Ovary (tissue), 9 donors: ENCODE measurements around the gene TRPT1. TPM values are rescaled to one million over a fixed set of nuclear protein-coding genes. Genes with fewer than 3 reads are reported as not detected.

Experiments
- DNase-seq, 5 donors: peaks; one replicate each; pipeline ENCODE4 v3.0.0-alpha.2; 2019 to 2020
- H3K27ac ChIP-seq, 2 donors: fragments of 200-600 bp; one replicate each; pipeline versions ENCODE4 v1.5.1 to v1.8.0; 2019 to 2022
- H3K27me3 ChIP-seq: fragments of 200-600 bp; one replicate; pipeline ENCODE4 v1.8.0; 2022
- H3K36me3 ChIP-seq: fragments of 200-600 bp; sonication (generic); one replicate; pipeline ENCODE4 v1.5.1; 2019
- H3K4me1 ChIP-seq: one replicate; pipeline ENCODE4 v1.8.1; 2013; ENCODE audit warnings: mild to moderate bottlenecking, moderate library complexity; ENCODE audit not compliant: insufficient read depth
- H3K4me3 ChIP-seq: fragments of 200-600 bp; sonication (generic); one replicate; pipeline ENCODE4 v1.5.1; 2017
- H3K9me3 ChIP-seq, 2 donors: fragments of 200-600 bp in 1 of 2; sonication (generic) in 1 of 2; one replicate each; pipeline versions ENCODE4 v1.5.1 to v1.8.1; 2013 to 2019; ENCODE audit warnings: mild to moderate bottlenecking in 1 of 2, moderate library complexity in 1 of 2
- EP300 ChIP-seq: sonication (generic); formaldehyde crosslinking; IDR thresholded peaks from one replicate; pipeline ENCODE4 v1.6.1; 2017; ENCODE audit warnings: antibody characterized with exemption
- POLR2A ChIP-seq: fragments of 450-650 bp; IDR thresholded peaks from one replicate; pipeline ENCODE4 v1.6.1; 2017; ENCODE audit warnings: antibody characterized with exemption, mild to moderate bottlenecking, moderate library complexity
- WGBS, 3 donors: extraction: QIAGEN DNeasy Blood & Tissue Kit in 1 of 3; methylation state at CpG; one replicate each; pipeline versions ENCODE4 v1.1.5 to v1.1.7; 2013 to 2017; 5-methylcytosine and 5-hydroxymethylcytosine counted together
- intact Hi-C, 4 donors: fragments of 100-400 bp; cut with DNase I; formaldehyde crosslinking; loops; one replicate each; pipeline versions ENCODE4 v1.11.0 to v1.15.1; 2022 to 2023
- polyA plus RNA-seq, 2 donors: library from polyadenylated mRNA; stranded (reverse); fragments of 200-250 nt in 1 of 2; fragments of 350-450 nt in 1 of 2; fragmentation: Illumina TruSeq in 1 of 2; extraction: RNeasy Lipid Tissue Mini Kit (QIAGEN cat#74804) in 1 of 2; gene quantifications; one replicate each; pipeline ENCODE4 v1.2.3, GENCODE V29; 2013 to 2014
- total RNA-seq, 7 donors: library from RNA; depleted of rRNA in 2 of 7; stranded (reverse); fragments of >200 nt in 2 of 7; fragmentation: NEBNext Ultra II Directional in 3 of 7; extraction: Animal tissue kit (Norgen Biotek cat#: 25700) in 3 of 7; gene quantifications; one replicate each; pipeline versions ENCODE4 v1.1.0 to v1.2.4, GENCODE V29; 2016 to 2023
- TF ChIP-seq, protein P1 (sequence below), 3 donors: fragments of 450-650 bp in 2 of 3; fragments of 200-600 bp in 1 of 3; IDR thresholded peaks; one replicate each; pipeline versions ENCODE4 v1.5.1 to v1.8.0; 2016 to 2022; ENCODE audit warnings: antibody characterized with exemption in 3 of 3, mild to moderate bottlenecking in 1 of 3
- donor health status: DM: no; HTN: no; CAD: no; lungs with moderate emphysema.
- donor health status: DM: no; HTN: no; CAD: no.
- donor health status: Bipolar disorder and iron deficiency.
- donor health status: DM: yes; HTN: yes; CAD: no.
- donor health status: DM: no; HTN: no; CAD: no.
- donor health status: DM: yes; HTN: yes; CAD: no.

Gene TRPT1
- total and polyA plus RNA-seq, 9 donors: 16.6 to 41.4 (median 32.6) TPM

GRCh38 chr11:64254326-64254725 is 28.3 kb upstream of the TRPT1 start:
- TF ChIP-seq POLR2A (no peak), EP300 (no peak)
- TF ChIP-seq, protein P1, sequence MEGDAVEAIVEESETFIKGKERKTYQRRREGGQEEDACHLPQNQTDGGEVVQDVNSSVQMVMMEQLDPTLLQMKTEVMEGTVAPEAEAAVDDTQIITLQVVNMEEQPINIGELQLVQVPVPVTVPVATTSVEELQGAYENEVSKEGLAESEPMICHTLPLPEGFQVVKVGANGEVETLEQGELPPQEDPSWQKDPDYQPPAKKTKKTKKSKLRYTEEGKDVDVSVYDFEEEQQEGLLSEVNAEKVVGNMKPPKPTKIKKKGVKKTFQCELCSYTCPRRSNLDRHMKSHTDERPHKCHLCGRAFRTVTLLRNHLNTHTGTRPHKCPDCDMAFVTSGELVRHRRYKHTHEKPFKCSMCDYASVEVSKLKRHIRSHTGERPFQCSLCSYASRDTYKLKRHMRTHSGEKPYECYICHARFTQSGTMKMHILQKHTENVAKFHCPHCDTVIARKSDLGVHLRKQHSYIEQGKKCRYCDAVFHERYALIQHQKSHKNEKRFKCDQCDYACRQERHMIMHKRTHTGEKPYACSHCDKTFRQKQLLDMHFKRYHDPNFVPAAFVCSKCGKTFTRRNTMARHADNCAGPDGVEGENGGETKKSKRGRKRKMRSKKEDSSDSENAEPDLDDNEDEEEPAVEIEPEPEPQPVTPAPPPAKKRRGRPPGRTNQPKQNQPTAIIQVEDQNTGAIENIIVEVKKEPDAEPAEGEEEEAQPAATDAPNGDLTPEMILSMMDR (IDR thresholded peaks at IDR 0.05): no peak
- no peaks in the 10 kb centered on the region for H3K27me3 ChIP-seq
- H3K9me3 ChIP-seq: no peaks in the 10 kb centered on the region
- WGBS, 3 donors: 79 to 83% (median 82%) methylated on average over 7 of the region's 7 CpGs
- H3K4me1 ChIP-seq: peaks cover 10% of the 10 kb centered on the region
- H3K36me3 ChIP-seq: no peaks in the 10 kb centered on the region
- intact Hi-C loops: loop anchor here in 1 of 4 donors (5.0 kb wide), 1 partner anchor 52 kb away; no protein-coding TSS in a partner anchor
- H3K27ac ChIP-seq: no peak overlapping the region
- no peak overlapping the region for H3K4me3 ChIP-seq
- DNase-seq: no peak

DNA sequence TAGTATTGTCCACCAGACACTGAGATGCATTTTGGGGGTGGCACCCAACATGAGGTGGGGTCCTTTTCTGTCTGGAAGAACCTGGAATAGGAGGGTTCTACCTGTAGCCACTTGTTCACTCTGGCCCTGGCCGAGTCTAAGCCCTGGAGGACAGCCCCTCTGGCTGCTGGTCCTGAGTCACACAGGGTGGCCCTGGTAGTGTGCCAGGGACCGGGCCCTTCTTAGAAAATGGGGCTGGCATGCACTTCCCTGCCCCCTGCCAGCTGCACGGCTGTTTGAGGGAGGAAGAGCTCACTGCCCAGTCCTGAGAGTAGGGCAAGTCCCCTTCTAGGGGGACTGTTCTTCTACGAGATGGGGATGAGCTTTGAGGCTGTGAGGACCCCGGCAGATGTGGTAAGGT is 27.5 kb upstream of the TRPT1 start:
- Histone ChIP-seq H3K4me1 (peaks cover 10% of the 10 kb centered on the region), H3K9me3 (no peaks in the 10 kb centered on the region), H3K4me3 (no peak overlapping the region), H3K27me3 (no peaks in the 10 kb centered on the region), H3K27ac (no peak overlapping the region), H3K36me3 (no peaks in the 10 kb centered on the region)
- TF ChIP-seq POLR2A: no peak
- no peak for TF ChIP-seq EP300
- TF ChIP-seq, protein P1 (IDR thresholded peaks at IDR 0.05): no peak
- no peak for DNase-seq
- intact Hi-C loops: loop anchor here in 1 of 4 donors (5.0 kb wide), 1 partner anchor 51 kb away; no protein-coding TSS in a partner anchor
- 57 to 73% (median 63%) methylated on average over 5 of the region's 5 CpGs for WGBS, 3 donors

DNA sequence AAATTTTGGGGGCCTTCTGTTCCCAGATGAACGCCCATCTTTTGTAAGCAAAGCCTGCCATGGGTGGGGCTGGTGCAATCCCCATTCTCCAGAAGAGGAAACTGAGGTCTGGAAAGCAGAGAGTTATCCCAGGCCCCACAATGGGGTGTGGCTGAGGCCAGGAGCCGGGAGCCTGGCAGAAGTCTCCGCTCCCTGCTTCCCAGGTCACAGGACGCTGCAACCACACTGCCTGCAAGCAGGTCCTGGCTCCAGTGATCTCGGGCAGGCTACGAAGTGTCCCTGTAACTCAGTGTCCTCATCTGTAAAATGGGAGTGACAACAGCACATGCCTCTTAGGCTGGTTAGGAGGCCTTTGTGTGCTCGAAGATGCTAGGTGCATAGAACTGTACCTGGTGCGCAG is 27.1 kb upstream of the TRPT1 start:
- H3K36me3 ChIP-seq: no peaks in the 10 kb centered on the region
- peaks cover 10% of the 10 kb centered on the region for H3K4me1 ChIP-seq
- peak overlapping the region in 1 of 2 donors; percentile 28 for H3K27ac ChIP-seq
- intact Hi-C loops: loop anchor here in 1 of 4 donors (5.0 kb wide), 1 partner anchor 51 kb away; no protein-coding TSS in a partner anchor
- no peak overlapping the region for H3K4me3 ChIP-seq
- no peak for DNase-seq
- H3K9me3 ChIP-seq: no peaks in the 10 kb centered on the region
- TF ChIP-seq, protein P1 (IDR thresholded peaks at IDR 0.05): no peak
- TF ChIP-seq POLR2A (no peak), EP300 (no peak)
- no peaks in the 10 kb centered on the region for H3K27me3 ChIP-seq
- 78 to 80% (median 79%) methylated on average over 8 of the region's 8 CpGs for WGBS, 3 donors

GRCh38 chr11:64252003-64252872 is 26.3 kb upstream of the TRPT1 start:
- peak overlapping the region in 1 of 2 donors; percentile 28 for H3K27ac ChIP-seq
- peaks cover 10% of the 10 kb centered on the region for H3K4me1 ChIP-seq
- H3K36me3 ChIP-seq: no peaks in the 10 kb centered on the region
- intact Hi-C loops: loop anchor here in 1 of 4 donors (5.0 kb wide), 1 partner anchor 50 kb away; no protein-coding TSS in a partner anchor
- H3K4me3 ChIP-seq: peak overlapping the region; percentile 64
- DNase-seq: peak in 4 of 5 donors; percentile 56 to 77 (median 74)
- H3K9me3 ChIP-seq: no peaks in the 10 kb centered on the region
- TF ChIP-seq, protein P1 (IDR thresholded peaks at IDR 0.05): peak in 1 of 3 donors; percentile 20
- TF ChIP-seq EP300 (no peak), POLR2A (no peak)
- 3 to 5% (median 4%) methylated on average over 23 of the region's 23 CpGs for WGBS, 3 donors
- H3K27me3 ChIP-seq: no peaks in the 10 kb centered on the region
